Right ventricle myocardium superior (tissue), 1 donor: ENCODE results near the gene GSK3A. TPM values are rescaled to one million over a fixed set of nuclear protein-coding genes. Genes with fewer than 3 reads are reported as not detected.

ENCODE experiments used
- ATAC-seq: fragments of 200-7000 bp; cut with Tn5 transposase; one replicate; pipeline ENCODE4 v1.9.1; 2020; ENCODE audit warnings: mild to moderate bottlenecking; ENCODE audit not compliant: poor library complexity
- DNase-seq: peaks from one replicate; pipeline ENCODE4 v3.0.0-alpha.2; 2020
- intact Hi-C: fragments of 100-400 bp; cut with DNase I; formaldehyde crosslinking; loops from one replicate; pipeline ENCODE4 v1.11.2; 2022
- long read RNA-seq: library from polyadenylated mRNA; unstranded; transcript quantifications from one replicate; pipeline ENCODE4 v2.0.0, GENCODE V29; 2021
- total RNA-seq: library from RNA; stranded (reverse); fragmentation: NEBNext Ultra II Directional; extraction: Animal tissue kit (Norgen Biotek cat#: 25700); gene quantifications from one replicate; pipeline ENCODE4 v1.2.1, GENCODE V29; 2021
- donor health status: DM: no; HTN: yes; CAD: no; lungs with severe emphysema.

The GSK3A gene
- 35.6 TPM for total RNA-seq
- long read RNA-seq, transcript GSK3A-201 (11 exons, 2,188 nt), result major isoform, 67 of 72 reads
- long read RNA-seq, partial matches to known transcripts, result 0 of 72 reads
- long read RNA-seq, other reads (novel, unspliced or antisense), result 3 of 72 reads

DNA sequence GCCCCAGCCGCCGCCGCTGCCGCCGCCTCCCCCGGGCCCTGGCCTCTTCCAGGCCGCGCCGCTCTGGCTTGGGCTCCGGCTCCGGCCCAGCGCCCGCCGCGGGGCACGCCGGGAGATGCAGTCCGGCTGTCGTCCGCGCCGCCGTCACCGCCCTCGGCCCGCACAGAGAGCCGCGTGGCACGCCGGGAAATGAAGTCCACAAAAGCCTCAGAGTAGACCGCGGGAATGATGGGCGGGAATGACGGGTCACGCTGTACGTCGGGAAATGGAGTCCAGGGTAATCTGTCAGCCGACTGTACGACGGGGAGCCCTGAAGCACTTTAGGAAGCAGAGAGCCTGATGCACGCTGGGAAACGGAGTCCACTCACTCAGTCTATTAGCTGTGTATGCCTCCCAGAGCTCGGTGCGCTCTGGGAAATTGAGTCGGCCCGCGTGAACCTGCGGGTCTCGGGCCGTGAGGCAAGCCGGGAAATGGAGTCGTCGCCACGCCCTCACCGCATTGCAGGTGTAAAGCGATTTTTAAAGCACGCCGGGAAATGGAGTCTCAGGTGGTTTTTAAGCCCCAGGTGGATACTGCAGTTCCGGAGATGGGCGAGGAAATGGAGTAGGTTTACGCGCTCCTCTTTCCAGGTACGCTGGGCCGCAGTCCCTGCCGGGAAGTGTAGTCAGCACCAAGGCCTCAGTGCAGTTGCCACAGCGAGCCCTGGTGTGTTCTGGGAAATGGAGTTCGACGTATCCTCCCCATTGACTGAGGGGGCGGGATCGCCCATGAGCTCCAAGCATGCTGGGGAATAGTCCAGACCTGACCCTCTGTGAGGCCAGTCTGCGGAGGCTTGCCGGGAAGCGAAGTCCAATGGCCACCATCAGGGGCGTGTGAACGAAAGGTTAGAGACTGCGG is at the start of gene GSK3A:
TSS of gene GSK3A (minus strand) at position 91 of the 898 bp plus-strand sequence. CDS start 137 bp downstream, outside the sequence.
- ATAC-seq (peak; percentile 84), DNase-seq (peak; percentile 99)
- intact Hi-C loops, result no loop called here

DNA sequence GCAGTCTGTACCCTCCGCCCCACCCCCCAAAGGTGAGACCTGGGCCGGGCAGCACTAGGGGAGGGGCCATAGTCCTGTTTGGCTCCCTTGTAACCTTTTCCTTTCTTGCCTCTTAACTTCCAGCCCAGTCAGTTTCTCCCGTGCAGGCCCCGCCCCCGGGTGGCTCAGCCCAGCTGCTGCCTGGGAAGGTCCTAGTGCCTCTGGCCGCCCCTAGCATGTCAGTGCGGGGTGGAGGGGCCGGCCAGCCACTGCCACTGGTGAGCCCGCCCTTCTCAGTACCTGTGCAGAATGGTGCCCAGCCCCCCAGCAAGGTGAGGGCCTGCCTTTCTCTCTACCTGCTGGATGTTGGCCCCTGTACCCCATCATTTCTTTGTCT is 49.0 kb upstream of the GSK3A start:
- intact Hi-C loops, result no loop called here
- no peak for DNase-seq
- ATAC-seq, result no peak

GRCh38 chr19:42290523-42291434 is 48.4 kb upstream of the GSK3A start:
- intact Hi-C loops, result no loop called here
- DNase-seq (no peak), ATAC-seq (no peak)

DNA sequence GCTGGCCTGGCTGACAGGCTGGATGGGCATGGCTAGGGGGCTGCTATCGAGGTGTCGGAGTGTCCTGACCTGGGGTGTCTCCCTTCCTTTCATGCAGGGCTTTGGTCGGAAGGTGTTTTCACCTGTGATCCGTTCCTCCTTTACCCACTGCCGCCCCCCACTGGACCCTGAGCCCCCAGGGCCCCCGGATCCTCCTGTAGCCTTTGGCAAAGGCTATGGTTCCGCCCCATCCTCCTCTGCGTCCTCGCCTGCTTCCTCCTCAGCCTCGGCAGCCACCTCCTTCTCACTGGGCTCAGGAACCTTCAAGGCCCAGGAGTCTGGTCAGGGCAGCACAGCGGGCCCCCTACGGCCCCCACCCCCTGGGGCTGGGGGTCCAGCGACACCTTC is 47.7 kb upstream of the GSK3A start:
- no peak for DNase-seq
- ATAC-seq, result no peak
- intact Hi-C loops, result no loop called here

- intact Hi-C loops, result no loop called here
- no peak for ATAC-seq
- no peak for DNase-seq
Observed at GRCh38 chr19:42289556-42290041, 47.2 kb upstream of the GSK3A start.

DNA sequence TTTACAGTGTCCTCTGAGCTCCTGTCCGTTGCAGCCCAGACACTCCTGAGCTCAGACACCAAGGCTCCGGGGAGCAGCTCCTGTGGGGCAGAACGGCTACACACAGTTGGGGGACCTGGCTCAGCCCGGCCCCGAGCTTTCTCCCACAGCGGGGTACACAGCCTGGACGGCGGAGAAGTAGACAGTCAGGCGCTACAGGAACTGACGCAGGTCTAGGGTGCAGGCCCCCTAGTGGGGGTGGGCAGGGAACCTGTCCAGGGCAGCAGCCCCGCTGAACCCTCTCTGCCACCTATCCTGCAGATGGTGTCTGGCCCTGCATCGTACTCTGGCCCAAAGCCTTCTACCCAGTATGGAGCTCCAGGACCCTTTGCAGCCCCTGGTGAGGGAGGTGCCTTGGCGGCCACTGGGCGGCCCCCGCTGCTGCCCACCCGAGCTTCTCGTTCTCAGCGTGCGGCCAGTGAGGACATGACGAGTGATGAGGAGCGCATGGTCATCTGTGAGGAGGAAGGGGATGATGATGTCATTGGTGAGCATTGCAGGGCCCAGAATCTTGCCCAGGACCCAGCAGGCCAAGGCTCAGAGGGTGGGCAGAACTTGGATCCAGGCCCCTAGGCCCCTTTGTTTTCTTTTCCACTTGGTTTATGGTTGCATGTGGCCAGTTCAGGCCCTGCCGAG is 46.6 kb upstream of the GSK3A start:
- DNase-seq, result no peak
- no peak for ATAC-seq
- intact Hi-C loops, result no loop called here

DNA sequence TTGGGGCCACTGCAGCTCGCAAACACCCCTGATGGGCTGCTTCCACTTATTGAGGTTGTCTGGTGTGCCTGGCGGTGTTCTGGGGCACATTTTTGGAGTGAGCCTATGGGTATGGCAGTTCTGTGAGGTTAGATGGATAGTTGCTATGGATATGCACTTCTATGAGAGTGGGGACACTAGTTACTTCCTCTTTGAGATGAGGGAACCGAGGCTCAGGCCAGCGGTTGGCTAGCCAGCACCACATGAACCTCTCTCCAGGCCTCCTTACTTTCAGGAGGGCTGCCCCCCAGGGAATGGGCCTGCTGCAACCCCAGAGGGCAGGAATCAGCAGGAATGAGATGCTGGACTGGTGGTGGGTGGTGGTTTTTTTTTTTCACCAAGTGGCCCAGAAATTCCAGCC is 46.0 kb upstream of the GSK3A start:
- intact Hi-C loops, result no loop called here
- ATAC-seq (no peak), DNase-seq (no peak)

- ATAC-seq (no peak), DNase-seq (no peak)
- intact Hi-C loops, result no loop called here
Observed at GRCh38 chr19:42287827-42288107, 45.4 kb upstream of the GSK3A start.

DNA sequence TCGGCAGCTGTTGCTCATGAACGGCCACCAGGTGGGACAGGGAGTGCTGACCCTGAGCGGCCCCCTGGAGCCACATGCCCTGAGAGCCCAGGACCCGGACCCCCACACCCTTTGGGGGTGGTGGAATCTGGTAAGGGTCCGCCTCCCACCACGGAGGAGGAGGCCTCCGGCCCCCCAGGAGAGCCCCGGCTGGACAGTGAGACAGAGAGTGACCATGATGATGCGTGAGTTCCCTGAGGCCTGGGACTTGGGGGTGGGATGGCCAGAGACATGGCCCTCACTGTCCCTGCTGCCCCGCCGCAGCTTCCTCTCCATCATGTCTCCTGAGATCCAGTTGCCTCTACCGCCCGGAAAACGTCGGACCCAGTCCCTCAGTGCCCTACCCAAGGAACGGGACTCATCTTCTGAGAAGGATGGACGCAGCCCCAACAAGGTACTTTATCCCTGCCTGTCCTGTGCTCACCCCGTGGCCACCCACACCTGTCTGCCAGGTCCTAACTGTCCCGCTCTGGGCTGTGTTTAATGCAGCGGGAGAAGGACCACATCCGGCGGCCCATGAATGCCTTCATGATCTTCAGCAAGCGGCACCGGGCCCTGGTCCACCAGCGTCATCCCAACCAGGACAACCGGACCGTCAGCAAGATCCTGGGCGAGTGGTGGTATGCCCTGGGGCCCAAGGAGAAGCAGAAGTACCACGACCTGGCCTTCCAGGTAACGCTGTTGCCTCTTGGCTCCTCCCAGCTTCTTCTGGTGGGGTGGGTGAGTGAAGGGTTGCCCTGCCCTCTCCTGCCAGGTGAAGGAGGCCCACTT is 44.8 kb upstream of the GSK3A start:
- peak; percentile 41 for DNase-seq

GRCh38 chr19:42286349-42287016 is 44.1 kb upstream of the GSK3A start:
- intact Hi-C loops, result no loop called here
- DNase-seq, result peak; percentile 64
- no peak for ATAC-seq

More for the DNA sequence above, 44.8 kb upstream of the GSK3A start:
- intact Hi-C loops, result no loop called here
- no peak for ATAC-seq

- no peak for ATAC-seq
- DNase-seq, result no peak
- intact Hi-C loops, result no loop called here
Observed at GRCh38 chr19:42285988-42286348, 43.6 kb upstream of the GSK3A start.

DNA sequence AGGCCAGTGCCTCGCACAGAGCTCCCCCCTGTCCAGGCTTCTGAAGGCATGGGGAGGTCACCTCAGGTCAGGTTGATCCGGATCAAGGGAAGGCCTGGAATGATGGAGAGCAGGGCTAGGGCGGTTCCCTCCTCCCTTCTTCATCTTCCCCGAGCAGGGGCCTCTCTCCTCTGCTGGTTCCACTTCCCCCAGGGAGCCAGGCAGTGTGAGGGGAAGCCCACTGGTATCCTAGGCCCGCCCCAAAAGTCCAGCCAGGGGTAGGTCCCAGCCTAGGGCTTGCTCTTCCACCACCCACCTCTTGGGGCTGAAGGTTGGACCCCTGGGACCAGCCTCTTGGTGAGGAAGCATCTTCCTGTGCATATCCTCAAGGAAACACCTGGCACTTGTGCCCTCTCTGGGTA is 43.1 kb upstream of the GSK3A start:
- ATAC-seq (no peak), DNase-seq (no peak)
- intact Hi-C loops, result no loop called here

DNA sequence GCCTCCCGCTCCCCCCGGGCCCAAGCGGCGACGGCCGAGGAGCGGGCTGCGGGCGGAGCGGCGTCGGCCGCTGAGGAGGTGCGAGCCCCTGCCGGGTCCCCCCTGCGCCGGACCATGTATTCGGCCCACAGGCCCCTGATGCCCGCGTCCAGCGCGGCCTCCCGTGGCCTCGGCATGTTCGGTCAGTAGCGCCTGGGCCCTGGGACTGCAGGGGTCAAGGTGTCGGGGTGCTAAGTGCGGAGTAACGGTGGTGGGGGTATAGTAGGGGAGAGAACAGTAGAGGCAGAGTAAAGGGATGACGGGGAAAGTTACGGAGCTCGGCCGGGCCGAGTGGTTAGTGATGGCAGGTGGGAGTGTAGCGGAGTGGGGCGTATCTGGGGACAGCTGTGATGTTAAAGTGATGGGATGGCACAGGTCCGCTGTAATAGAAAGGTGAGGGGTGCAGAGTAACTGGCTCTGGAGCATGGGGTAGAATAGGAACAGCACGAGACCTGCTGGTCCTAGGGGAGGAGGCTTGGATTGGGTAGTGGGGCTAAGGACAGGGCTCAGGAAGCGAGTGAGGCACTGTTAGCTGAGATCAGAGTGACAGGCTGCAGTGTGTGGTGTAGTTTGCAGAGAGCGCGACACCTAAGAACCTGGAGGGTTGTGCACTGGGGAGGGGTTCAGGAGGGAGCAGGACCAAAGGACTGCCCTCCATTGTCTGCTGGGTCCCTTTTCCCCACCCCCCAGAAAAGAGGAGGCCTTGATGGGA is 42.4 kb upstream of the GSK3A start:
- no peak for ATAC-seq
- peak; percentile 50 for DNase-seq
- intact Hi-C loops, result no loop called here

- ATAC-seq (peak; percentile 23), DNase-seq (peak; percentile 87)
- intact Hi-C loops, result no loop called here
Observed at GRCh38 chr19:42284066-42284501, 41.7 kb upstream of the GSK3A start.

DNA sequence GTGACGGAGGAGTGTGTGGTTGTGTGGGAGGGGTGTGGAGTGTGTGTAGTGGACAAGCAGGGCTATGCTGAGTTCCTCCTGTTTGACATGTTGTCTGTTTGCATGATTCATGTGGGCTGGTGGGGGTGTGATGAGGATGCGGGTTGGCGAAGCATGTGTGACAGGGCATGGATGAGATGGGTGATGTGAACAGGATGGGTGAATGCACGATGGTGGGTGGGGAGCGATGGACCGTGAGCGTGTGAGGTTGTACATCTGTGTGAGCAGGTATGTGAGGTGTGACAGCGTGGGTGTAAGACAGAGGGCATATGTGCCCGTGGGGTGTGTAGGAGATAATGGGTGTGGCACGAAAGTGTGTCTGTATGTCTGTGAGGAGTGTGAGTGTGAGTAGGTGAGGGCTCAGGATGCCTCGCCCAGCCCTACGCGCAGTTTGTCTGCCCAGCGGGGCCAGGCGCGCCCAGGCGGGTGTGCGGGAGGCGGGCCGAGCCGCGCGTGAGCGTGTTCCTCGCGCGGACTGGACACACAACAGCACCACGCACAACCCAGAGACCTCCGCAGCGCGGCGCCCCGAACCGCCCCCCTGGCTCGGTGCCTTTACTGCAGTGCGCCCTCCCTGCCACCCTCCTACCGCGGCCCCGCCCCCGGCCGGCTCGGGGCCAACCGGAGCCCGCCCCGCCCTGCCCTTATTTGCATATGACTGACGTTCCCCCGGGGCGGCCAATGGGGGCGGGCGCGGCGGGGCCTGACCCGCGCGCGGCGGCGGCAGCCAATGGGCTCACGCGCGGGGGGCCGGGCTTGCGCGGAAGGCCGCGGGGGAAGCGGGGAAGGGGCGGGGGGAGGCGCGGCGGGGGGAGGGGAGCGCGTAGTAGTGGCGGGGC is 41.0 kb upstream of the GSK3A start:
- ATAC-seq (peak; percentile 74), DNase-seq (peak; percentile 98)
- intact Hi-C loops, result no loop called here

DNA sequence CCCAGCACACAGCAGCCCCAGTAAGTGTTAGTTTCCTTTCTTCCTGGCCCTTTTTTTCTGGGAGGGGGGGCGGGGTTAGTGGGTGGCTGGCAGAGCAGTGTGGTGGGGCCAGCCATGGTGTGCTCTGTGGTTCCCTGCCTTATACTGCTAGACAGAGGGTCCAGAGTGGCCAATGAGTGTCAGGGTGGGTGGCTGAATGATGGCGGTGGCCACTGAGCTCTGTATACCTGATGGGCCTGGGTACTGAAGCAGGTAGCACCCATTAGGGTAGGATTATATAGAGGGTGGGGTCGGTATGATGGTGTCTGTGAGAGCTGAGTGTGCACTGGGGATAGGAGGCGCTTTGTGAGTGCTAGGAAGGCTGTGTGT is 40.4 kb upstream of the GSK3A start:
- intact Hi-C loops, result no loop called here
- no peak for DNase-seq
- ATAC-seq, result no peak
